ENCODE data around the gene SYNGR3. TPM values are rescaled to one million over a fixed set of nuclear protein-coding genes. Genes with fewer than 3 reads are reported as not detected.
A peak's percentile ranks its signal among the peaks of the same experiment; 100 is the strongest.

The SYNGR3 gene
- total and polyA plus RNA-seq, 2 of the 13 experiments (the other 11 are each of a cell fraction or from before 2014, with no cell fraction given) = 0.97 to 5.7 TPM

DNA sequence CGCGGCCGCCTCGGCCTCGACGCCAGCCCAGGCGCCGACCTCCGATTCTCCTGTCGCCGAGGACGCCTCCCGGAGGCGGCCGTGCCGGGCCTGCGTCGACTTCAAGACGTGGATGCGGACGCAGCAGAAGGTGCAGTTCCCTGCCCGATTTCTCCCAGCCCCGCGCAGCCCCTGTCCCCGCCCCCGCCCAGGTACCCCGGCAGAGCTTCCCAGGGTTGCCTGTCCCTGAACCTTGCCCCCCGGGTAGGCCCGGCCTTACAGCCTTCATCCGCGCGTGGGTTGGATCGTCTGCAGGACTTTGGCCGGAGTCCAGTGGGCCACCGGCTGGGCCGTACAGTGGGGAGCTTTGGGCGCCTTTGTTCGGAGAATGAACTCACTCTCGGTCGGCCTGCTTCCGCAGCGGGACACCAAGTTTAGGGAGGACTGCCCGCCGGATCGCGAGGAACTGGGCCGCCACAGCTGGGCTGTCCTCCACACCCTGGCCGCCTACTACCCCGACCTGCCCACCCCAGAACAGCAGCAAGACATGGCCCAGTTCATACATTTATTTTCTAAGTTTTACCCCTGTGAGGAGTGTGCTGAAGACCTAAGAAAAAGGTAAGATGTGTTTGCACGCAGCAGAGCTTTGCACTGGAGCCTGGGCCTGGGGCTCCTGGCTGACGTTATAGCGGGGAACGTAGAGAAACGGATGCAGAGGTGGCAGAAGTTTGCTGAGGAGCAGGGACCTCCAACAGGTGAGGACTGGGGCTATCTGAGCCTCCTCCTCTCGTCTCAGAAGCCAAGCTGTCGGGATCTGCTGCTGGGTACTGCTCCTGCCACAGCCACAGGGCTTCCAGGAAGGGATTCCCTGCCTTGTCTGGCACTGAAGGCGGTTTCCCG, 5.2 kb upstream of the SYNGR3 start (continued):
- TF ChIP-seq RBFOX2 (IDR thresholded peaks at IDR 0.05; ENCODE audit: low read depth, low read length) (0 out of 2 replicates have a peak, but pooled peaks have one; percentile 8), TCF7 (IDR thresholded peaks at IDR 0.05; ENCODE audit: low read depth) (no peak), ZNF782 (CRISPR knock-in tag; IDR thresholded peaks at IDR 0.05; ENCODE audit: borderline replicate concordance) (no peak), ZNF256 (CRISPR knock-in tag; conservative IDR thresholded peaks at IDR 0.05) (no peak), ETV5 (CRISPR knock-in tag; IDR thresholded peaks at IDR 0.05; ENCODE audit: borderline replicate concordance) (no peak), ZNF367 (CRISPR knock-in tag; IDR thresholded peaks at IDR 0.05; ENCODE audit: borderline replicate concordance) (no peak), HOXA3 (CRISPR knock-in tag; IDR thresholded peaks at IDR 0.05) (peak; percentile 28), ZFY (CRISPR knock-in tag; IDR thresholded peaks at IDR 0.05) (peak; percentile 73; the same call in 1 of the 2 replicates), ASH2L (IDR thresholded peaks at IDR 0.05; ENCODE audit: insufficient read length, low read depth, low read length) (peak; percentile 89), HNRNPK (IDR thresholded peaks at IDR 0.05; ENCODE audit: low read depth, low read length, poor library complexity, severe bottlenecking) (peak; percentile 10), HNF4A (CRISPR knock-in tag; IDR thresholded peaks at IDR 0.05) (peak; percentile 91), AGO2 (optimal IDR thresholded peaks at IDR 0.05; ENCODE audit: low read depth, low read length) (peak; percentile 55), LRRFIP1 (CRISPR knock-in tag; conservative IDR thresholded peaks at IDR 0.05) (no peak), HDAC1 (CRISPR knock-in tag; IDR thresholded peaks at IDR 0.05) (peak; percentile 79), ERF (CRISPR knock-in tag; IDR thresholded peaks at IDR 0.05) (0 out of 2 replicates have a peak, but pooled peaks have one; percentile 7), ZNF772 (CRISPR knock-in tag; IDR thresholded peaks at IDR 0.05) (no peak), FOXK2 (IDR thresholded peaks at IDR 0.05) (no peak), ZNF18 (CRISPR knock-in tag; IDR thresholded peaks at IDR 0.05; ENCODE audit: insufficient replicate concordance) (peak; percentile 18), BORCS8-MEF2B (CRISPR knock-in tag; IDR thresholded peaks at IDR 0.05) (no peak; the same call in none of the 2 replicates), MIXL1 (CRISPR knock-in tag; IDR thresholded peaks at IDR 0.05) (0 out of 2 replicates have a peak, but pooled peaks have one; percentile 12), EP300 (IDR thresholded peaks at IDR 0.05; ENCODE audit: low read depth in 2 of 2, low read length in 2 of 2) (0 out of 4 replicates have a peak, but pooled peaks of 1 of the 2 experiments have one; percentile 22), EP300 (CRISPR knock-in tag; IDR thresholded peaks at IDR 0.05; ENCODE audit: borderline replicate concordance) (no peak), NR2F6 (IDR thresholded peaks at IDR 0.05) (no peak), NR2F6 (CRISPR knock-in tag; IDR thresholded peaks at IDR 0.05) (0 out of 2 replicates have a peak, but pooled peaks have one; percentile 14)
- TF ChIP-seq, protein P1, sequence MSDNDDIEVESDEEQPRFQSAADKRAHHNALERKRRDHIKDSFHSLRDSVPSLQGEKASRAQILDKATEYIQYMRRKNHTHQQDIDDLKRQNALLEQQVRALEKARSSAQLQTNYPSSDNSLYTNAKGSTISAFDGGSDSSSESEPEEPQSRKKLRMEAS (IDR thresholded peaks at IDR 0.05) = peak; percentile 17; the same call in 1 of the 2 replicates
- TF ChIP-seq, protein P2, sequence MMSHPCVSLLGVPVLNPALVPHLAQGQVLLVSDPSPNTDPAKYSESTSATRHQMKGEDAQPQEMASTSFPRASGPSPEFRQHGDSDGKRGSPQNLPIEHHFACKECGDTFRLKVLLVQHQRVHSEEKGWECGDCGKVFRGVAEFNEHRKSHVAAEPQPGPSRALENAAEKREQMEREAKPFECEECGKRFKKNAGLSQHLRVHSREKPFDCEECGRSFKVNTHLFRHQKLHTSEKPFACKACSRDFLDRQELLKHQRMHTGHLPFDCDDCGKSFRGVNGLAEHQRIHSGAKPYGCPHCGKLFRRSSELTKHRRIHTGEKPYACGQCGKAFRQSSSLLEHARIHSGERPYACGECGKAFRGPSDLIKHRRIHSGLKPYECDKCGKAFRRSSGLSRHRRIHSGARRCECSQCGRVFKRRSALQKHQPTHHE (CRISPR knock-in tag; IDR thresholded peaks at IDR 0.05; ENCODE audit: borderline replicate concordance) = no peak

Measured in HepG2 (cell line).